WTC11 (cell line): ENCODE data around the gene MALT1.

Experiments used
- CBFB ChIP-seq: sonication (generic); formaldehyde crosslinking; IDR thresholded peaks from 2 replicates; pipeline ENCODE4 v1.8.1; 2022; ENCODE audit warnings: mild to moderate bottlenecking, low read depth, missing genetic modification reagents
- CREB1 ChIP-seq: sonication (generic); formaldehyde crosslinking; IDR thresholded peaks from 2 replicates; pipeline ENCODE4 v1.8.0; 2023; ENCODE audit warnings: mild to moderate bottlenecking, missing genetic modification reagents
- ETV6 ChIP-seq: sonication (generic); formaldehyde crosslinking; IDR thresholded peaks from 2 replicates; pipeline ENCODE4 v1.8.1; 2022; ENCODE audit warnings: mild to moderate bottlenecking, missing genetic modification reagents
- GABPB1 ChIP-seq: sonication (generic); formaldehyde crosslinking; IDR thresholded peaks from 2 replicates; pipeline ENCODE4 v1.8.1; 2023; ENCODE audit warnings: mild to moderate bottlenecking, missing genetic modification reagents
- SMAD3 ChIP-seq: sonication (generic); formaldehyde crosslinking; IDR thresholded peaks from 2 replicates; pipeline ENCODE4 v1.8.0; 2022; ENCODE audit warnings: missing genetic modification reagents, mild to moderate bottlenecking, borderline replicate concordance
- TEAD4 ChIP-seq: sonication (generic); formaldehyde crosslinking; IDR thresholded peaks from 2 replicates; pipeline ENCODE4 v1.8.0; 2022; ENCODE audit warnings: mild to moderate bottlenecking, missing genetic modification reagents
- USF2 ChIP-seq: sonication (generic); formaldehyde crosslinking; IDR thresholded peaks from 2 replicates; pipeline ENCODE4 v1.8.1; 2023; ENCODE audit warnings: mild to moderate bottlenecking, missing genetic modification reagents, moderate library complexity
- TF ChIP-seq, protein P1 (sequence below): fragments of 200-600 bp; IDR thresholded peaks from 2 replicates; pipeline ENCODE4 v1.8.0; 2022; ENCODE audit warnings: antibody characterized with exemption

DNA sequence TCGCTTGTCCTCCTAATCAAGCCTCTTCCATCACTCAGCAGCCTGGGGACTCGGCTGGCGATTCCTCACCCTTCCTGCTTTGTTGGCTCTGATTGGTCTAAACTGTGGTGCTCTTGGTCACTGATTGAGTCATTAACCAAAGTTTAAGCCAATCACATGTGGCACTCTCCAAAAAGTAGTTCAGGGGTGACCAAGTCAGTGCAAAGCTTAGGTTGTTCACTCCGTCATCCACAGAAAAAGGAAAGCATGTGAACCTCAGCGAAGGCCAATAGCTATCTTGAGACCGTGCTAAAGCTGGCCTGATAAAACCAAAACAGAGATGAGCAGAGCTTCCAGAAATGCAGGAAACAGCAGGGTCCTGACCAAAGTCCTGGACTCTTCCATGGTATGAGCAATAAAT, 47.3 kb upstream of the MALT1 start:
- TF ChIP-seq USF2 (CRISPR knock-in tag) (no peak), ETV6 (CRISPR knock-in tag) (no peak), CBFB (CRISPR knock-in tag) (no peak), SMAD3 (CRISPR knock-in tag) (no peak), CREB1 (CRISPR knock-in tag) (no peak), TEAD4 (CRISPR knock-in tag) (no peak), GABPB1 (CRISPR knock-in tag) (no peak)
- TF ChIP-seq, protein P1, sequence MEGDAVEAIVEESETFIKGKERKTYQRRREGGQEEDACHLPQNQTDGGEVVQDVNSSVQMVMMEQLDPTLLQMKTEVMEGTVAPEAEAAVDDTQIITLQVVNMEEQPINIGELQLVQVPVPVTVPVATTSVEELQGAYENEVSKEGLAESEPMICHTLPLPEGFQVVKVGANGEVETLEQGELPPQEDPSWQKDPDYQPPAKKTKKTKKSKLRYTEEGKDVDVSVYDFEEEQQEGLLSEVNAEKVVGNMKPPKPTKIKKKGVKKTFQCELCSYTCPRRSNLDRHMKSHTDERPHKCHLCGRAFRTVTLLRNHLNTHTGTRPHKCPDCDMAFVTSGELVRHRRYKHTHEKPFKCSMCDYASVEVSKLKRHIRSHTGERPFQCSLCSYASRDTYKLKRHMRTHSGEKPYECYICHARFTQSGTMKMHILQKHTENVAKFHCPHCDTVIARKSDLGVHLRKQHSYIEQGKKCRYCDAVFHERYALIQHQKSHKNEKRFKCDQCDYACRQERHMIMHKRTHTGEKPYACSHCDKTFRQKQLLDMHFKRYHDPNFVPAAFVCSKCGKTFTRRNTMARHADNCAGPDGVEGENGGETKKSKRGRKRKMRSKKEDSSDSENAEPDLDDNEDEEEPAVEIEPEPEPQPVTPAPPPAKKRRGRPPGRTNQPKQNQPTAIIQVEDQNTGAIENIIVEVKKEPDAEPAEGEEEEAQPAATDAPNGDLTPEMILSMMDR, result no peak
